Fibroblast of skin of left quadriceps (primary cell): ENCODE results near the gene NUDT14.

ENCODE experiments used
- DNase-seq, 2 experiments: peaks; one replicate each; pipeline ENCODE4 v3.0.0-alpha.2; 2013; ENCODE audit warnings: low read depth in 2 of 2

Gene NUDT14

DNA sequence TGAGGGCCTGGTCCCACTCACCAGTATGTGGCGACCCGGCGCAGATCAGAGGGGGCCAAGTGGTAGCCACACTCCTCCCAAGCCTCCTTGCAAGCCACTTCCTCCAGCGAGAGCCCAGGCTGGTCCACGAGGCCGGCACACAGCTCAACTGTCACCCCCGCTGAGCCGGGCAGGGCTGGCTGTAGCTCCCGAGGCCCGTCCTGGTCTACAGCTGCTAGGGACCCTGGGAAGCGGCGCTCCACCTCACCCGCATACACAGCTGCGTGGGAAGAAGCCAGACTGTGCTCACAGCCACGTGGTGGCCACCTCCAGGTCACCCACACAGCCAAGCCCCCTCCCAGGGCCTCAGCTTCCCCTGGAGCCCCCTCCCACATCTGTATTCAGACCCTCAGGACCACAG is 4.6 kb downstream of the NUDT14 start:
- no peak for DNase-seq

DNA sequence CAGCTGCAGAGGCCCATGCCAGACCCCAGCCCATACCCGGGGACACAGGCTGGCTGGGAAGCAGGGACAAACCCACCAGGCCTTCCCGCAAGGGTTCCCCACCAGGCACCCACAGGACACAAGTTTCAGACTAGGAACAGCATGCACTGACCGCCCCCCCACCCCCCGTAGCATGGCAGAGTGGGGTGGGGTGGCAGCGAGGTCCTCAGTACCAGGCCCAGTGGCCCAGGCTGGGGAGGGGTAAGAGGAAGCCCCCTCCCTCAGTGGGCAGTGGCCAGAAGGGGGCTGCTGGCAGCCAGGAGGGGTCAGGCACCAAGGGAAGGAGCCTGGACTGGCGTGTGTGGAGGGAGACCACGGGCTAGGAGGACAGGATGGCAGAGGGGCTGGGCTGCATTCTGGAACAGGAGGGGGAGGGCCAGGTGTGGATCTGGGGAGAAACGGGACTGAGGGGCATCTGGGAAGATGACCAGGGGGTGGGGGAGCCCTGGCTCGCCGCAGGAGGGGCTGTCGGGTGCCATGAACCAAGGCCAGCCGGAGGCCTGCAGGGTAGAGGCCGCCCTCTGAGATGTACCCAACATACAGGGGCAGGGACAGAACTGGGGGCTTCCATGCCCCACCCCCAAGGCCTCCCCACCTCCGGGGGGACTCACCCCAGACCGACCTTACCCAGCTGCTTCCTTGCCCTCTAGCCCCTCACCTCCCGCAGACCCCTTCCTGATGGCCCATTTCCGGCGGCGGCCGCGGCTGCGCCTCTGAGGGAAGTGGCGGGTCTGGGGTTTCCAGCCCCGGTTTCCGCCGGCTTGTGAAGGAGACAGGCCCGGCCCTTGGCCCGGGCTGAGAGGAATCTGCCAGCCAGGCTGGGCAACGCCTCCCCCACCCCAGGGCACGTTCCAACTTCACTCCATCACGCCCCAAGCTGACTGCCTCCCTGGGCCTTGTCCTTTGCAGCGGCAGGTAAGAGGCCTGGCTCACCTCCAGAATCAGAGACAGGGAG is 6.9 kb downstream of the NUDT14 start:
- DNase-seq: no peak

DNA sequence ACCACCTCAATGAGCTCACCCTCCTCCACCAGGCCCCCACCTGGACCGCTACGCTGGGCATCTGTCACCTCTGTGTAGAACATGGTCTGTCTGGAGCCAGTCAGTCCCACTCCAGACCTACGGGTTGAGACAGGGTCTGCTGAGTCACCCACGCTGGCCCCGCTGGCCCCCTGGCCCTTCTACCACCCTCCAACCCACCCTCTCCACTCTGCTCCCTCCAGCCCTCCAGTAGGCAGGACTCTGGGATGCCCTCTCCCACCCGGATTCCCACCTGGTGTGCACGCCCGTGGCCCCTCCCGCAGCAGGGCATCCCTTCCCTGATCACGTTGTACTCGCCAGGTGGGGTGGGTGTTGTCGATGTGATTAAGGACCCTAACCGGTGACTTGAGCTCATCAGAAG is 8.0 kb downstream of the NUDT14 start:
- DNase-seq: no peak

DNA sequence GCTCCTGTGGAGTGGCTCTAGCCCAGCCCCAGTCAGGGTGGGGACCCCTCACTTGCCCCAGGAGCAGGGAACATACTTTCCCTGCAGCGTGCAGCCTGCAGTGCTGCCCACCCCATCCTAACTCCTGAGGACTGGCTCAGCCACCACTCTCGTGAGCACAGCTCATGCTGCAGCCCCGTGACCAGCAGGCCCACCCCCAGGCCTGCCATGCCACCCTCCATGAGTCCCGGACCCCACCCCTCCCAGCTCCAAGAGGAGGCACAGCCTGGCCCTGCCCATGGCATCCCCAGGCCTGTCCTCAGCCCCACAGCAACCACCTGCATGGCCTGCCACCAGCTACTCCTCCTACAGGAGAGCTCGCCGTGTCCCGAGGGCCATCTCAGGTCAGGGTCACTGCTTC is 8.6 kb downstream of the NUDT14 start:
- no peak for DNase-seq

DNA sequence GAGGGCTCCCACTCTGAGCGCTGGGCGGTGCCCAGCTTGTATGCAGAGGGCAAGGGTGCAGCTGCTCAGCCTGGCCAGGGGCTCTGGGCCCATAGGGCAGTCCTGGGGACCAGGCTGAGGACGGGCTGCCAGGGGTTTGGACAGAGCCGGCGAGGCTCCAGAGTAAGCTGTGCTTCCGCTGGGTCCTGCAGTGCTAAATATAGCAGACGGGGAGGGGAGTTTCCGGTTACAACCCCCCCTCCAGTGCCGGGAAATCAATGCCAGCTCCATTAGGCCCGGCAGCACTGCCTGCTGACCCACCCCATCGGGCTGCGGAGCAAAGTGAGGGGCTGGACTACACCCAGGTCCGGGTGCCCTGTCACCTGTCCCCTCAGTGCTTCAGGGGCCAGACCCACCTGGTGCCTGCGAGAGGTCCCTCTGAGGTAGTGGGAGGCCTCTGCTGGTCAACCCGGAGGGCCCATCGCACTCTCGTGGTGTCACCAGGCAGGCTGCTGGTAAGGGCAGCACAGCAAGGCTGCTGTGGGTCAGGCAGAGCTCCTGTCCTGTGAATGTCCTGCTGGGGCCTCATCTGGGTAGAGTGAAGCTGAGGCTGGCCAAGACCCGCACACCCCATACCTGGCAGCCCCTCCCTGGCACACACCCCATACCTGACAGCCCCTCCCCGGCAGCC is 10.0 kb downstream of the NUDT14 start:
- no peak for DNase-seq

DNA sequence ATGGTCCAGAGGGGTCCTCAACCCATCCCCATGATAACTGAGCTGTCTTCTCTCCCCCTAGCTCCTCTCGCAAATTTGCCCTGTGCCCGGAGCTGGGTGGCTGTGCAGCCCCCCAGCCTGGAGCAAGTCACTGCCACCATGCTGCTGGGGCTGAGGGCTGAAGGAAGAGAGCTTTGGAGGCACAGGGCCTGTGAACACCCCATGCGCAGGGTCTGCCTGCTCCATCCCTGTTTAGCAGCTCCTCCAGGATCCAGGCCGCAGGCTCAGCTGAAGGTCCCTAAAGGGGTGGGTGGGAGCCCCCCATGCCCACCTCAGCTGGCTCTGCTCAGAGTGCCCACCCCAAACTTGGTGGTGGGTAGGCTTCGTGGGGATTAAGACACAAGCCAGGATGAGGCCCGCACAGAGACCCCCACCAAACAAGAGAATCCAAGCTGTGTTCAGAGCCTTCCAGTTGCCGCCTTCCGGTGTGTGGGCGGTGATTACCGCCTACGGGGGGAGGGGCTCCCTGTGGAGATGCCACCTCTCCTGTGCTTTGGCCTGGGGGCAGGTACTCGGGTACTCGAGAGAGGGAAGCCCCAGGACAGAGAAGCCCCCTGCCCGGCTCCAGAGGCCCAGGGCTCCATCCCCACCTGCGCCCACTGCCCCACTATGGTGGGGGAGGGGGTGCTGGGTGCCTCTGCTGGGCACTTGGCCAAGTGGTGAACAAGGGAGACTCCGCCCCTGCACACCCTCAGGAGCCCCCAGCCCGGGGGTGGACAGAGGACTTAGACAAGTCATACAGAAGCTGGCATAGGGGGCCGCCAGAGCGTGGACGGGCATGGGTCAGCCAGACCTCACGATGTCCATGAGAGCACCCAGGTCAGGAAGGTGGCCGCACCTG is 11.1 kb downstream of the NUDT14 start:
- no peak for DNase-seq

DNA sequence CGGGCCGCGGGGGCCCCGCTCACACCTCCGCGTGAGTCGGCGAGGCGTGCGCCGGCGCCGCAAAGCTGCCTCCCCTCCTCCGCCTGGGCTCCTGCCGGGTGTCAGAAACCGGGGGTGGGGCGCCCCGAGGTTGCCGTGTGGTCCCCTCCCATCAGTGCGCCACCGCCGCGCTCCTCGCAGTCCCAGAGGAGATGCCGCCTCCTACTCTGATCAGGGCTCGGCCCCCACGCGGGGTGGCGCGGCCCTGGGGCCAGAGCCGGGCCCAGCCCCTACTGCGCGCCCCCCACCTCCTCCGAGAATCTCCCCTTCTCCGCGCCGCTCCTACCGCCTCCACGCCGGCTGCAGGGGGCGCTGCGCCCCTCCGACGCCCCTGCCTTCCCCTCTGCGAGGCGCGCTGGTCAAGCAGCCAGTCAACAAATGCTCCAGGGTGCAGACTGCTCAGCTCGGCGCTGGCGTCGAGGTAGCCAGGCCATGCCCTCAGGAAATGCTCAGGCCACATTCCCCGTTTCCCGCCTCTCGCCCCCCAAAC is 12.1 kb downstream of the NUDT14 start:
- no peak for DNase-seq

DNA sequence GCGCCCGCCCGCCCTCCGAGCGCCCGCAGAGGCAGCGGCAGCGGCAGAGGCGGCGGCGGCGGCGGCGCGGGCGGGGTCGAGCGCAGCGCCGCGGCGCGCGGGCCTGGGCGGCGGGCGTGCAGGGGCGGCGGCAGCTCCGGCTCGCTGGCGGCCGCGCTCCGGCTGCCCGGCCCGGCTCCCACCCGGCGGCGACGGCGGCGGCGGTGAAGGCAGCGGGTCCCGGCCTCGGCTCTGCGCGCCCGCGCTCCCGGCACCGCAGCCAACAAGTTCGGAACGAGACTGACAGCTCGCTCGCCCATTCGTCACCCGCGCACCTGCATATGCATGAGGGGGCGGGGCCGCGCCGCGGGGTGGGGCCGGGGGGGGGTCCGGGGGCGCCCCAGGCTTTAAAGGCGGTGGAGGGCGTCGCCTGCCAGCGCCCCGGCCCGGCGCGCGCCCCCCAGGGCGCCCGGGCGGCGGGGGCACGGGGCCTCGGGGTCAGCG is 12.6 kb downstream of the NUDT14 start, which contains the start of gene JAG2:
Gene JAG2, minus strand, starts transcription at position 281 of the 483 bp plus-strand sequence. CDS start 356 bp downstream, outside the sequence.
- no peak for DNase-seq

DNA sequence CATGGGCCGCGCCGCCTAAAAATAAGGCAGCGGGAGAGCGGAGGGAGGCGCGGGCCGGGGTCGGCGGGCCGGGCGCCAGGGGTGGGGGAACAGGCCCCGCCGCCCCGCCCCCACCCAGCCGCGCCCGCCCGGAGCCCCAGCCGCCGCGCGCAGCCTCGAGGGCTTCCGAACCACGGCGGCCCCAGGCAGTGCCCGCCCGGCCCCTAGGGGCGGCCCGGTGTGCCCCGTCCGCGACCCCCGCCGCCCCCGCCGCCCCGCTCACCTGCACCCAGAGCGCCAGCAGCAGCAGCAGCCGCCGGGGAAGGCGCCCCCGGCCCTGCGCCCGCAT is 13.1 kb downstream of the NUDT14 start:
- no peak for DNase-seq

DNA sequence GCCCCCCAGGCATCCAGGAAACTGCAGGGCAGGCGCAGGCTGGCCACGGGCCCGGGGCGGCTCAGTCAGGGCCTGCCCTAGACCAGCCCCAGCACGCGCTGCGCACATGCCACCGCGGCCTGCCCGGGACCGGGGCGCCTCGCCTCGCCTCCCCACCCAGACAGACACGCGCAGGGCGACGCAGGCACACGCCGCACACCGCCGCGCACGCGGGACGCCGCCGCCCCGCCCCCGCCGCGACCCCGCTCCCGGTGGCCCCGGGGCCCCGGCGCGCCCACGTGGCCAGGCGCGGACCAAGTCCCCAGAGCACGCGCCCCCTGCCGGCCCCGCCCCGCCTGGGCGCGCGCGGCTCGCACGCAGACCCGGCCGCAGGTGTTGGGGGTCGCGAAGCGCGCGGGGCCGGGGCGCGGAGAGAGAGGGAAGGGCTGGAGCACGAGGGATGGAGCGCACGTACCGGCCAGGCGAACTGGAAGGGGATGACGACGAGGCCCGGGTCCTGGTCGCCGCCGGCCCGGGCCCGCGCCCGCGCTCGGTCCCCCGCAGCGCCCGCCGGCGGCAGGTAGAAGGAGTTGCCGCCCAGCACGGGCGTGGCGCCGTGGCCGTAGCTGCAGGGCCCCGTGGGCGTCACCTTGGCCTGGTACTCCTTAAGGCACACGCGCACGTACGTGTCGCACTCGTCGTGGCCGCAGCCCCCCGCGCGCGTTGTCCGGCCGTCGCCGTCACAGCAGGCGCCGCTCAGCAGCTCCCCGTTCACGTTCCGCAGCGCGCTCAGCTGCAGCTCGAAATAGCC is 13.6 kb downstream of the NUDT14 start:
- no peak for DNase-seq

DNA sequence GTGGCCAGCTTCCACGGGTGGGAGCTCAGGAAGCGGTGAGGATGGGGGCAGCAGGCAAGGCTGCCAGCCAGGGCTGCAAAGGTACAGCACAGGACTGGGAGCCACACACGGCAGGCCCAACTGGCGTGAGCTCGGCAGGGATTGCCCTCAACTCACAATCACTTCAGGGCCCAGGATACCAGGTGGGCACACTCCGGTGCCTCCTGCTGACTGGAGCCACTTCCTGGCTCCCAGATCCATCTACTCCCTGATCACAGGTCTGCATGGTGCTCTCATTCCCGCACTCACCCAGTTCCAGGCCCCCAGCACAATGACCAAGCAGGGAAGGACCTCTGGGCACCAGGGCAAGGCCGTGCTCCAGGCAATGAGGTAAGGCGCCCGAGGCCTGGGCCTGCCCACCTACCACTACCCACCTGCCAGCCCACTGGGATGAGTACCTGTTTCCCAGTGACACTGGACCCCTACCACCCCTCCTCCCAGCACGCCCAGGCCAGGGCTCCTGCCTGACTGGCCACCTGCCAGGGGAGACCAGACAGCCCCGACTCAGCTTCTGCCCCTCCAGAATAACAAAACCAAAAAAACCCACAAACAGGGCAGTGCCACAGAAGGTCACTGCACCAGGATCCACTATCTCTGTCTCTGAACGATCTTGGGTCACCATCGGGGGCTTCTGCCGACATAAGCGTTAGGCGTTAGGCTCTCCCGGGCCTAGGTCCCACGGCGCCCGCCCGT is 14.4 kb downstream of the NUDT14 start:
- DNase-seq: no peak

DNA sequence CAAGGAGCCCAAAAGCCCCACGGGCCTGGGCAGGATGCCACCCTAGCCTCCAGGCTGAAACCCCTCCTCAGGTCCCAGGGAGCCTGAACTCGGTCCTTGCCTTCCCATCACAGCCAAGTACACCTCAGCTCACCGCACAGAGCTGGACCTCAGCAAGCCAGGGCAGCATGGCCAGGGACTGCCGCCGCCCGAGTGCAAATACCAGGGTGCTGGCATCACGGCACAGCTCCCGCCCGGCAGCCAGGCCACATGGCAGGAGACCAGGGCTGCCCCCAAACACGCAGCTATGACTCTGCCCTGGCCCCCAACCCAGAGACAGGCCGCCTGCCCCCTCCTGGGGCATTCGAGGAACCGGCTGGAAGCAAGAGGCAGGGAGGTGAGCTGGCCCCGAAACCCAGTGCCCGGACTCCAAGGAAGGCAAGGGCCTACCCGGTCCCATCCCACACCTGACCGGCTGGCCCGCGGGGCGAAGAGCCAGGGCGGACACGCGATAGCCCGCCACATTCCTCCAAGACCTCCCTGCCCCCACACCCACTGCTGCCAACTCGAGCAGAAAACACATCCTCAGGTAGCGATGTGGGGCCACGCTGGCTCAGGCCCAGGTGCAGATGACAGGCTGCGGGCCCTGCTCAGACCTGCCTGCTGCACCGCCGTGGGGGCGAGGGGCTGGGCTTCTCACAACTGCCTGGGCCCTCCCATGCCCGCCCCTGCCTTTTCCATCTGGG is 15.2 kb downstream of the NUDT14 start:
- no peak for DNase-seq

DNA sequence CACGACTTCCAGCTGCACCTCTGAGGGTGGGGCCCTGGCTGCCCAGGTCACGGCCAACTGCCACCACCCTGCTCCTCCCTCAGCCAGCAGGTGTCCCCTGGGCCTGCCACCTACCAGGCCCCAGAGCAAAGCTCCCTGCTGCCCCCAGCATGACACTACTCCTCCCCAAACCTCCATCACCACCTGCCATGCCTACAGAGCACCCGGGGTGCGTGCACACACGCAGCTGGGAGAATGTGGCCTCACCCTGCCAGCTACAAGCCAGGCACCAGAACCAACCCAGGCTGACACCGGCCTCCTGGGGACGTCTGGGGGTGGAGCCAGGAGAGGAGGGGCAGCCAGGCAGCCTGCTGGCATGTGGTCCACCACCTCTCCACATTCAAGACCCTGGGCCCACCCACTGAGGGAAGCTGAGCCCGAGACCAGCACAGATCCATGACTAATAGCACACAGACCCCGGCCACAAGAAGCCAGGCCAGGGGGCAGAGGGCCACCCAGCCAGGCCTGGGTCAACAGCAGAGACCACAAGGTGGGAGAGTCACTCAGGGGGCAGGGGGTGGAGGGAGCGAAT is 15.9 kb downstream of the NUDT14 start:
- no peak for DNase-seq

DNA sequence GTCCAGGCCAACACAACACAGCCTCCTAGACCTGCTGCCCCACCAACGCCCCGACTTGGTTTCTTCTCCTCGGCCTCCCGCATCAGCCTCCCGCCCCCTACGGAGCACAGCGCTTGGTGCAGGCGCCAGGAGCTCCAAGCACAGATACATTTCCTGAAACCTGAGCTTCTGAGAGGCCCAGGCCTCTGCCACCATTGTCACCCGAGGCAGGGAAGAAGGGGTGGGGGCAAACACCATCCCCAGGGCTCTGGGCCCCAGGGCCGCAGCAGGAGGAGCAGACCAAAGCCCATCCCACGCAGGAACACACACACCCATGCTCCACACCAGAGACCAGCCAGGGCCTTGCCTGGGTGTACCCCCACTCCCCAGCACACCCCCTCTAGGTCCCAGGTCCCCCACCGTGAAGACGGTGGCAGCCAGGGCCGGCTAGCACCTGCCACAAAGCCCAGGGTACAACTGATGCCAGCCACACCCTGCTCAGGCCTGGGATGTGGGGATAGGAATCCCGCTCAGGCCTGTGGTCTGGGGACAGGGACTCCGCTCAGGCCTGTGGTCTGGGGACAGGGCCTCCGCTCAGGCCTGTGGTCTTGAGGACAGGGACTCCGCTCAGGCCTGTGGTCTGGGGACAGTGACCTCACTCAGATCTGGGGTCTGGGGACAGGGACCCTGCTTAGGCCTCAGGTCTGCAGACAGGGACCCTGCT is 17.9 kb downstream of the NUDT14 start:
- no peak for DNase-seq

DNA sequence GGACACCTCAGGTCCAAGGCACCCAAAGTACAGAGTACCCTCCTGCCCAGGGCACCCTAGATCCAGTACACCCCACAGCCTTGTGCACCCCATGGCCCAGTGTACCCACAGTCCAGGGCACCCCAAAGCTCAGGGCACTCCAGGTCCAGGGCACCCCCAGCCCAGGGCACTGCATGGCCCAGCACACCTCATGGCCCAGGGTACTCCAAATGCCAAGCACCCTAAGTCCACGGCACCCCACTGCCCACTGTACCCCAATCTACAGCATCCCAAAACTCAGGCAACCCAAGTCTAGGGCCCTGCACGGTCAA is 18.5 kb downstream of the NUDT14 start:
- no peak for DNase-seq

DNA sequence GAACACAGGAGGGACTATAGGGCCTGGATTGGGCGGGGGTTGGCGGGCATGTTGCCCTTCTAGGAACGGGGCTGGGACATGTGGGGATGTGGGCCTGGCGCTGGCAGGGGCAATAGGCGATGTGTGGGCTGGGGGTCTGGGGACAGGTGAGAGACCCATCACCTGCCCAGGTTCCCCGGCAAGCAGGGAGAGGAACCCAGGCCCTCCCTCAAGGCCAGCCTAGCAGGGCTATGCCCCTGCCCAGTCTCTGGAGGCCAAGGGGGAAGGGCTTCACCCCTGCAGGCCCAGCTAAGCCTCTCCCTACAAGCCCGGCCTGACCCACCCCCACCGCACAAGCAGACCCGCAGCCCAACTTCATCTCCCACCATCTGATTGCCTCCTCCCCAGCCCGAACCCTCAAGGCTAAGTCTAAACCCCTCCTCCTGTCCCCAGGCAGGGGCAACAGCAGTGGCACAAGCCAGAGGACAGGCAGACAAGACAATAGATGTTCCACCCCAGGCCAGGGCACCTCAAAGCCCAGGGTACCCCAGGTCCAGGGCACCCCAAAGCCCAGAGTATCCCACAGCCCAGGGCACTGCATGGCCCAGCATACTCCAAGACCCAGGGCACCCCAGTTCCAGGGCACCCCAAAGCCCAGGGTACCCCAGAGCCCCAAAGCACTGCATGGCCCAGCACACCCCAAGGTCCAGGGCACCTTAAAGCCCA is 19.0 kb downstream of the NUDT14 start:
- no peak for DNase-seq

DNA sequence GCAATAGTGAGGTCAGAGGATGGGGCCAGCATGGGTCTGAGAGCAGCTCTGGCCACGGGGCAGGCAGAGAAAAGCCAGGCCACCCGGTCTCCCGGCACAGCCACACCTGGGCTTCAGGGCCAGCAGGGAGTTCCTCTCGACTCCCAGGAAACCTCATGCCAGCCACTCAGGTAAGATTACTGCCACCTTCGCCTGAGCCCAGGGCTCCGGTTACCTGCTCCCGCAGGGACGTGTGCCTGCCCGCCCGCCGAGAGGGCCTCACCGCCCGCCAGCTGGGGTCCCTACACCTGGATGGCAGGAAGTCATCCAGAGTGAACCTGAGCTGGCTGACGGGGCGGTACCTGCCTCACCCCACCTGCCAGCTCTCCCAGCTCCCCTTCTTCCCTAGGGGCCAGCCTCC is 19.8 kb downstream of the NUDT14 start:
- DNase-seq: no peak

DNA sequence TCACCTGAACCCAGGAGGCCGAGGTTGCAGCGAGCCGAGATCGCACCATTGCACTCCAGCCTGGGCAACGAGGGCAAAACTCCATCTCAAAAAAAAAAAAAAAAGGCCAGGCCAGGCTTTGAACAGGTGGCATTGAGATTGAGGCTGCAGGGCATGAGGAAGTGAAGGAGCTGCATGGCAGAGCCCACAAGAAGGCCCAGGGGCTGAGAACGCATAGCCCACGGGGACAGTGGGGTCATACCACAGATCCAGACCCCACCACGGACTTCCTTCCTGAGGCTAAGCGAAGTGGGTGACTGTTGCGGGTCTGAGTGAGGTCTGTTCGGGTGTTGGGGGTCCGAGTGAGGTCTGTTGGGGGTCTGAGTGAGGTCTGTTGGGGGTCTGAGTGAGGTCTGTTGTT is 20.3 kb downstream of the NUDT14 start:
- no peak for DNase-seq
